K562 (cell line): Measurements from ENCODE around the gene SLC34A3. TPM values are rescaled to one million over a fixed set of nuclear protein-coding genes. Genes with fewer than 3 reads are reported as not detected.
A peak's percentile ranks its signal among the peaks of the same experiment; 100 is the strongest.

Source experiments
- ADNP ChIP-seq: fragments of 200-800 bp; sonication (Bioruptor generic); IDR thresholded peaks from 2 replicates; pipeline ENCODE4 v1.6.1; 2016; ENCODE audit warnings: missing genetic modification characterization, missing compliant biosample characterization
- CREBBP ChIP-seq: IDR thresholded peaks from one replicate; pipeline ENCODE4 v1.6.1; 2012; ENCODE audit warnings: low read depth, mild to moderate bottlenecking, control low read depth, inconsistent platforms, low read length
- CXXC5 ChIP-seq: fragments of 250-450 bp; sonication (Bioruptor Pico); IDR thresholded peaks from 2 replicates; pipeline ENCODE4 v1.8.0; 2022; ENCODE audit warnings: inconsistent platforms, mild to moderate bottlenecking, moderate library complexity
- DIDO1 ChIP-seq: fragments of 450-650 bp; IDR thresholded peaks from 2 replicates; pipeline ENCODE4 v1.6.1; 2016; ENCODE audit warnings: low read depth, missing biosample characterization, missing genetic modification characterization
- FOXM1 ChIP-seq, 2 experiments: fragments of 450-650 bp in 1 of 2; sonication (generic) in 1 of 2; formaldehyde crosslinking in 1 of 2; IDR thresholded peaks; 2 replicates each; pipeline versions ENCODE4 v1.6.1 to v1.9.0; 2017 to 2022; ENCODE audit warnings: low read depth in 2 of 2, mild to moderate bottlenecking in 2 of 2, missing genetic modification reagents in 1 of 2, moderate library complexity in 1 of 2
- GATAD2B ChIP-seq: fragments of 450-650 bp; IDR thresholded peaks from 2 replicates; pipeline ENCODE4 v1.6.1; 2017; ENCODE audit warnings: mild to moderate bottlenecking, borderline replicate concordance
- ID3 ChIP-seq, 2 experiments: fragments of 250-450 bp in 1 of 2; fragments of 450-650 bp in 1 of 2; sonication (Bioruptor Pico) in 1 of 2; IDR thresholded peaks; 2 replicates each; pipeline versions ENCODE4 v1.6.1 to v1.8.0; 2016 to 2021; ENCODE audit warnings: mild to moderate bottlenecking in 2 of 2, moderate library complexity in 2 of 2, missing compliant biosample characterization in 1 of 2, missing genetic modification characterization in 1 of 2
- KDM2B ChIP-seq: fragments of 250-450 bp; sonication (Bioruptor Pico); IDR thresholded peaks from 2 replicates; pipeline ENCODE4 v1.8.0; 2021; ENCODE audit warnings: mild to moderate bottlenecking, moderate library complexity
- NR0B1 ChIP-seq: fragments of 450-650 bp; IDR thresholded peaks from one replicate; pipeline ENCODE4 v1.6.1; 2018; ENCODE audit warnings: mild to moderate bottlenecking, moderate library complexity; ENCODE audit not compliant: partially characterized antibody
- PKNOX1 ChIP-seq: fragments of 450-650 bp; IDR thresholded peaks from 2 replicates; pipeline ENCODE4 v1.6.1; 2016
- POLR2H ChIP-seq: IDR thresholded peaks from 2 replicates; pipeline ENCODE4 v1.6.1; 2016; ENCODE audit warnings: missing genetic modification characterization, low read depth, mild to moderate bottlenecking, control low read depth, missing compliant biosample characterization, moderate library complexity
- SIRT6 ChIP-seq: IDR thresholded peaks from one replicate; pipeline ENCODE4 v1.6.1; 2012; ENCODE audit warnings: low read depth, mild to moderate bottlenecking, control low read depth, inconsistent platforms, low read length, moderate library complexity
- SPI1 ChIP-seq: IDR thresholded peaks from 2 replicates; pipeline ENCODE4 v1.6.1; 2011; ENCODE audit warnings: low read depth, low read length, control low read depth, borderline replicate concordance
- SRSF3 ChIP-seq: fragments of 200-400 bp; formaldehyde crosslinking; IDR thresholded peaks from 2 replicates; pipeline ENCODE4 v1.6.1; 2016; ENCODE audit warnings: mild to moderate bottlenecking, low read length, moderate library complexity; ENCODE audit not compliant: insufficient read depth
- YY1 ChIP-seq, 3 experiments: IDR thresholded peaks; 2 replicates each; pipeline ENCODE4 v1.6.1; 2011; ENCODE audit warnings: low read length in 2 of 3, mild to moderate bottlenecking in 2 of 3, moderate library complexity in 2 of 3, borderline replicate concordance in 1 of 3, control low read depth in 1 of 3, low read depth in 1 of 3; ENCODE audit not compliant: insufficient read depth in 3 of 3, insufficient replicate concordance in 2 of 3, control insufficient read depth in 1 of 3, insufficient read length in 1 of 3; ENCODE audit errors: extremely low read depth in 1 of 3
- ZBTB49 ChIP-seq: sonication (generic); formaldehyde crosslinking; IDR thresholded peaks from 2 replicates; pipeline ENCODE4 v1.8.0; 2022; ENCODE audit warnings: missing genetic modification reagents, mild to moderate bottlenecking, borderline replicate concordance
- ZNF655 ChIP-seq: fragments of 250-450 bp; sonication (Bioruptor Pico); IDR thresholded peaks from 2 replicates; pipeline ENCODE4 v1.5.0; 2021
- ZNF699 ChIP-seq: fragments of 250-450 bp; sonication (Bioruptor Pico); IDR thresholded peaks from 2 replicates; pipeline ENCODE4 v1.8.0; 2021; ENCODE audit warnings: mild to moderate bottlenecking, moderate library complexity; ENCODE audit not compliant: insufficient replicate concordance
- polyA plus RNA-seq, 8 experiments: library from polyadenylated mRNA; depleted of rRNA in 4 of 8; stranded (reverse) in 5 of 8; unstranded in 3 of 8; fragments of >200 nt; fragmentation: Nextera tagmentation in 2 of 8; fragmentation: Illumina TruSeq in 1 of 8; extraction: Ambion mirVana in 2 of 8; extraction: Trizol in 1 of 8; gene quantifications; 2 replicates each; pipeline versions ENCODE4 v1.2.1 to v1.2.3, GENCODE V29; 2011 to 2014; ENCODE audit warnings: inconsistent platforms in 1 of 8, missing spikeins in 1 of 8
- total RNA-seq, 7 experiments: library from RNA; depleted of rRNA in 6 of 7; stranded (reverse); fragments of >200 nt in 6 of 7; fragmentation: Illumina TruSeq in 2 of 7; extraction: Trizol in 2 of 7; gene quantifications; 2 replicates each; pipeline versions ENCODE4 v1.2.1 to v1.2.3, GENCODE V29; 2011 to 2021; ENCODE audit warnings: low replicate concordance in 1 of 7

SLC34A3 gene
- total and polyA plus RNA-seq, 9 of the 15 experiments (the other 6 are each of a cell fraction or from before 2014, with no cell fraction given): not detected

GRCh38 chr9:137200311-137201204 is 30.1 kb upstream of the SLC34A3 start, which contains the start of gene TPRN (continued):
- TF ChIP-seq ID3 (CRISPR knock-in tag; IDR thresholded peaks at IDR 0.05) (no peak), ID3 (tag; IDR thresholded peaks at IDR 0.05) (no peak), YY1 (IDR thresholded peaks at IDR 0.05; ENCODE audit: borderline replicate concordance in 1 of 3, control insufficient read depth in 1 of 3, extremely low read depth in 1 of 3, insufficient read depth in 3 of 3, insufficient read length in 1 of 3, insufficient replicate concordance in 2 of 3, low read depth in 1 of 3, low read length in 2 of 3) (peak; percentile 62 to 95 (median 92)), SPI1 (peak; percentile 85; the same call in 1 of the 2 replicates), ZBTB49 (no peak), FOXM1 (IDR thresholded peaks at IDR 0.05; ENCODE audit: low read depth) (no peak), FOXM1 (CRISPR knock-in tag; IDR thresholded peaks at IDR 0.05; ENCODE audit: low read depth) (no peak), GATAD2B (peak; percentile 84), KDM2B (peak; percentile 78; the same call in 1 of the 2 replicates), PKNOX1 (peak; percentile 73), POLR2H (peak; percentile 92), ZNF655 (no peak), ADNP (tag) (no peak), SRSF3 (no peak), SIRT6 (no peak), DIDO1 (tag) (no peak), CREBBP (no peak), NR0B1 (no peak), CXXC5 (CRISPR knock-in tag) (peak; percentile 82; the same call in 1 of the 2 replicates), ZNF699 (no peak)
